Bronchial epithelial cell (primary cell): ENCODE measurements around the gene ADGRD1. TPM values are rescaled to one million over a fixed set of nuclear protein-coding genes. Genes with fewer than 3 reads are reported as not detected.

Experiments
- DNase-seq: peaks from one replicate; pipeline ENCODE4 v3.0.0-alpha.2; 2010; ENCODE audit warnings: low read depth
- FAIRE-seq: peaks from 2 replicates; lab custom pipeline; 2011; peaks lifted over from hg19 to GRCh38; lab: Jason Lieb, UNC
- H3K27me3 ChIP-seq: 2 replicates; pipeline ENCODE4 v1.5.1; 2011; ENCODE audit warnings: low read length; ENCODE audit not compliant: control insufficient read depth, insufficient read depth
- H3K36me3 ChIP-seq: 2 replicates; pipeline ENCODE4 v1.5.1; 2011; ENCODE audit warnings: low read length; ENCODE audit not compliant: control insufficient read depth, insufficient read depth
- H3K4me3 ChIP-seq: 2 replicates; pipeline ENCODE4 v1.5.1; 2011; ENCODE audit warnings: mild to moderate bottlenecking, low read depth, low read length, control low read depth
- total RNA-seq: library from RNA; depleted of rRNA; stranded (reverse); fragments of >200 nt; gene quantifications from 2 replicates; pipeline ENCODE4 v1.2.1, GENCODE V29; 2014
- TF ChIP-seq, protein P1 (sequence below): IDR thresholded peaks from 2 replicates; pipeline ENCODE4 v1.5.1; 2011; ENCODE audit warnings: mild to moderate bottlenecking, moderate library complexity, low read length, control low read depth, inconsistent platforms; ENCODE audit not compliant: insufficient read depth, severe bottlenecking

Gene ADGRD1
- total RNA-seq, 1 donor from 2014 or later: not detected

DNA sequence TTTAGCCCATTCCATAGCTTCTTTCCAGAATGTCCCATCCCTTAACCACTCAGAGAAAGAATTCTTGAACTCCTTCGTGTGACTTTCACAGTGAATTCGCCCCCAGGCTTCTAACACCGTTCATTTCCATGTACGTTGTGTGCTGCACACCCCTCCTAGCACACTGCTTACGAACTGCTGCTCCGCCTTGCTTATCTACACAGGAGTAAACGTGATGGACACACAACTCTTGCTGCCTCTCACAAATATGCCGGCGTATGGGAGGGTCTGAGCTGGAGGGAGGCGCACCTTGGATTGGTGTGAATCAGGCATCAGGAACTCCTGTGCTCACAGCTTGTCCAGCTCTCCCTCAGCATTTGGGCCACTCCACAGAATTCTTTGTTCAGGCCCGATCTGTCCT, 3.9 kb upstream of the ADGRD1 start:
- FAIRE-seq (no peak), DNase-seq (no peak)
- no peaks in the 10 kb centered on the region for H3K36me3 ChIP-seq
- peaks cover 4% of the 10 kb centered on the region for H3K27me3 ChIP-seq
- TF ChIP-seq, protein P1, sequence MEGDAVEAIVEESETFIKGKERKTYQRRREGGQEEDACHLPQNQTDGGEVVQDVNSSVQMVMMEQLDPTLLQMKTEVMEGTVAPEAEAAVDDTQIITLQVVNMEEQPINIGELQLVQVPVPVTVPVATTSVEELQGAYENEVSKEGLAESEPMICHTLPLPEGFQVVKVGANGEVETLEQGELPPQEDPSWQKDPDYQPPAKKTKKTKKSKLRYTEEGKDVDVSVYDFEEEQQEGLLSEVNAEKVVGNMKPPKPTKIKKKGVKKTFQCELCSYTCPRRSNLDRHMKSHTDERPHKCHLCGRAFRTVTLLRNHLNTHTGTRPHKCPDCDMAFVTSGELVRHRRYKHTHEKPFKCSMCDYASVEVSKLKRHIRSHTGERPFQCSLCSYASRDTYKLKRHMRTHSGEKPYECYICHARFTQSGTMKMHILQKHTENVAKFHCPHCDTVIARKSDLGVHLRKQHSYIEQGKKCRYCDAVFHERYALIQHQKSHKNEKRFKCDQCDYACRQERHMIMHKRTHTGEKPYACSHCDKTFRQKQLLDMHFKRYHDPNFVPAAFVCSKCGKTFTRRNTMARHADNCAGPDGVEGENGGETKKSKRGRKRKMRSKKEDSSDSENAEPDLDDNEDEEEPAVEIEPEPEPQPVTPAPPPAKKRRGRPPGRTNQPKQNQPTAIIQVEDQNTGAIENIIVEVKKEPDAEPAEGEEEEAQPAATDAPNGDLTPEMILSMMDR: no peak
- no peak overlapping the region for H3K4me3 ChIP-seq

DNA sequence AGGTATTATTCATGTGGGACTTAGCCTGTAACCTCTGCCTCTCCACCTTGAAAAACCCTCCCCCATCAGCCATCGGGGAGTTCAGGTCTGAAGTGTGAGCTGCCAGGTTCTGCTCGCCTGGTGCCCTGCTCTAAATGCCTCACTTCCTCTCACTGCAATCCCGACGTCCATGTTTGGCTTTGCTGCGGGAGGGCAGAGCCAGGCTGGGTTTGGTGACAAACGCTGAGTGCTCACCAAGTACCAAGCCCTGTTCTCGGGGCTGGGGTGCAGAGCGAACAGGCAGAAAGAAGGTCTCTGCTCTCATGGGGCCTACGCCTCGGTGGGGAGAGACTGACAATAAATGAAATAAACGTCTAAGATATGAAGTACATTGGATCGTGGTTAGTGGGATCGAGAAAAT, 2.1 kb upstream of the ADGRD1 start:
- no peak overlapping the region for H3K4me3 ChIP-seq
- FAIRE-seq (no peak), DNase-seq (no peak)
- no peaks in the 10 kb centered on the region for H3K36me3 ChIP-seq
- peaks cover 4% of the 10 kb centered on the region for H3K27me3 ChIP-seq
- TF ChIP-seq, protein P1: no peak

DNA sequence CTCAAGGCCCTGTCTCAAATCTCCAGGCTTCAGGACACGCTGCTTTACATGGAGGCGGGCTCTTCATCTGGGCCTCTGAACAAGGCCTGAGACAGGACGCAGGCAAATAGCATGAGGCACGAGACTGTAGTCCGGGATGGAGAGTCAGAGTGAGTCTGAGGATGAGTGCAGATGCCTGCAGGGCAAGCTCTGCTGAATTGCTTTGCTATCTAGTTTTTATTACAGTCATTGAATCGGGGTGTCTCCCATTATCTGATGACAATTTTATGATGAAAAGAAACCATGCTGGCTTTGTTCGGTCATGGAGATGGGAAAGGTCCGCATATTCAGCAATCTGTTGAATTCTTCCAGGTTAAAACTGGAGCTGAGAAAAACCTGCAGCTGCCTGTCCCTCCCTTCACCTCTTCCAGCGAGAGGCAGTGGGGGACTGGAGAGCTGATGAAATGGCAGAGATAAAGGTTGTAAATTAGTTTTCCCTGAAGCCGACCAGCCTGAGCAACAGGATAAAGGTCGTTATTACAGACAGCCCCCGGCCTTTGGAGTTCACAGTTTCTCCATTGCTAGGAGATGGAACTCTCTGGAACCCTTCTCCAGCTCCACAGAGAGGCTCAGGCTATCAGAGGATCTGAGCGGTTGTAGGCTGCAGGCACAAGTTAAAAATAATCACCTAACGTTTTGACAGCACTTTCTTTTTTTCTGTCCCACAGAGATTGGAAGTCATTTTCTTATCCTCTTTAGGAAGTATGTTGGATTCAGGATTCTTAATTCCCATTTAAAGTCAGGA, 1.3 kb upstream of the ADGRD1 start:
- FAIRE-seq: no peak
- Histone ChIP-seq H3K36me3 (no peaks in the 10 kb centered on the region), H3K27me3 (peaks cover 4% of the 10 kb centered on the region), H3K4me3 (no peak overlapping the region)
- TF ChIP-seq, protein P1: no peak
- no peak for DNase-seq

DNA sequence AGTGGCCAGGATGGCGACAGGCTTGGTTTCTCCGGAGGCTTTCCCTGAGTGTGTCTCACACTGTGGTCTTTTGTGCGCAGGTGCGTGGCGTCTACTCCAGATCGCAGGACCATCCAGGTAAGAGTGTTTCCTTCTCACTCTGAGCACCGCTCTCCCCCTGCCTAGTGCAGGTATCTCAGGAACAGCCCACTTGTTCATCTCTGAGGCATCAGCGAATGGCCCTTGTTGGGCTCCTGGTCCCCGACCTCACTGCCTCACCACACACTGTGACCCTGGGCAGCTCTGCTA, 781 bp downstream of the ADGRD1 start:
- DNase-seq: no peak
- H3K36me3 ChIP-seq: no peaks in the 10 kb centered on the region
- H3K4me3 ChIP-seq: no peak overlapping the region
- peaks cover 4% of the 10 kb centered on the region for H3K27me3 ChIP-seq
- TF ChIP-seq, protein P1: no peak
- no peak for FAIRE-seq

DNA sequence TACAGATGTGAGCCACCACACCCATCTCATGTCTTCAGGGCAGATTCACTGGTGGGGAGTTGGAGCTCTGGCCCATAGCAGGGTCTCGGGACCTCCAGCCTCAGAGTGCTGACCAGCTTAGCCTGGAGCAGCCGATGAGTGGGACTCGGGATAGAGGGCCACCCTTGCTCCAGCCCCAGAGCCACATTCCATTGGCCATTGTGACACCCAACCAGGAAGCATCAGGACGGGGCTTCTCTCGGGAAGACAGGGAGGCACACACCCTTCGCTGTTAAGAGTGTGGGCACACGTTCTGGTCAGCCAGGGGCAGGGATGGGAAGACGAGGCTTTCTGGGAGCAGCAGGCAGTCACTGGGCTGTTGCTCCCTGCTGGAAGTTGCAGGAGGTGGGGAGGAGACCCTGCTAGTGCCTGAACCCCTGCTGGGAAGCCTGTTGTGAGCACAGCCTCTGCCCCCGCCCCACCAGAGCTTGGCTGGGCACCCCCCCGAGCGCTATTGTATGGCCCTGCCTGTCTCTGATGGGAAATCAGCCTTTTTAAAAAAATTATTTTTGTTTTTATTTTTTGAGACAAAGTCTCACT, 1.6 kb downstream of the ADGRD1 start:
- H3K36me3 ChIP-seq: no peaks in the 10 kb centered on the region
- no peak for DNase-seq
- FAIRE-seq: no peak
- TF ChIP-seq, protein P1: no peak
- peaks cover 4% of the 10 kb centered on the region for H3K27me3 ChIP-seq
- no peak overlapping the region for H3K4me3 ChIP-seq

- Histone ChIP-seq H3K36me3 (no peaks in the 10 kb centered on the region), H3K27me3 (peaks cover 4% of the 10 kb centered on the region), H3K4me3 (no peak overlapping the region)
- no peak for FAIRE-seq
- TF ChIP-seq, protein P1: no peak
- DNase-seq: no peak
These were observed 2.3 kb downstream of the ADGRD1 start for GRCh38 chr12:130956009-130956408.
